ENCODE results near the gene CDK2.

Gene CDK2

DNA sequence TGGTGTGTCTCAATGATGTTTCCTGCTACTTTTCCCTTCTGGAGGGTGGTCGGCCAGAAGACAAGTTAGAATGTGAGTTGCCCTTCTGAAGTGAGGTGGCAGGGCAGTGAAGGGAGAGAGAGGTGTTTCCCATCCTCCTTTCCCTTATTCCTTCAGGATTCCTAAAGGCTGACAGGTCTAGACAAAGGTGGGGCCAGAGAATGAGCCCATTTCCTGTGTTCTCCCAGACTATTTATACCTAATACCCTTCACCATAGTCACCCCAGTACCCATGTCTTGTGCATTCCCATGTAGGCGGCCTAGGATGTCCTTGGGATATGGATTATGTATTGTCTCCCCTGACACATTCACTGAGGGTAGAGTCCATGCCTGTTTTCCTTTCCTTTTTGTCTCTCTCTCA, 28.6 kb upstream of the CDK2 start:
- DNase-seq (ENCODE audit: low spot score) = no peak

DNA sequence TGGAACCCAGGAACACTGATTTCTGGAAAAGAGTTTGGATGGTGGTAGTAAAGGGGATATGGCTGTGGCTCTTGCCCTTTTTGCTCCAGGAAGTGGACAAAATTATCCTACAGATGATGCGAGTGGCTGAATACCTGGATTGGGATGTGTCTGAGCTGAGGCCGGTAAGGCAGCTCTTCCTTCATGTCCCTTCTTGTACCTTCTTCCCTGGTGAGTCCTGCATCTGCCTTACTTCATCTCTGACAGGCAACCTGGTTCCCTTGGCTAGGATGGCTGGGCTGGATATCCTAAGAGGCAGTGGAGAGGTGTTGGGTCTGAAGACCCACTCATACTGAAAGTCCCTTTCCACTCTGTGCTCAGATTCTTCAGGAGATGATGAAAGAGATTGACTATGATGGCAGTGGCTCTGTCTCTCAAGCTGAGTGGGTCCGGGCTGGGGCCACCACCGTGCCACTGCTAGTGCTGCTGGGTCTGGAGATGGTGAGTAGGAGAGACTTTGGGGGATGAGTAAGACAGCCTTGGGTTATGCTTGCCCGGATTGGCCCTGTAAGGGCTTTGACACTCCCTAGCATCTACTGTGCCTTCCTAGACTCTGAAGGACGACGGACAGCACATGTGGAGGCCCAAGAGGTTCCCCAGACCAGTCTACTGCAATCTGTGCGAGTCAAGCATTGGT, 27.7 kb upstream of the CDK2 start:
- DNase-seq (ENCODE audit: low spot score) = no peak

DNA sequence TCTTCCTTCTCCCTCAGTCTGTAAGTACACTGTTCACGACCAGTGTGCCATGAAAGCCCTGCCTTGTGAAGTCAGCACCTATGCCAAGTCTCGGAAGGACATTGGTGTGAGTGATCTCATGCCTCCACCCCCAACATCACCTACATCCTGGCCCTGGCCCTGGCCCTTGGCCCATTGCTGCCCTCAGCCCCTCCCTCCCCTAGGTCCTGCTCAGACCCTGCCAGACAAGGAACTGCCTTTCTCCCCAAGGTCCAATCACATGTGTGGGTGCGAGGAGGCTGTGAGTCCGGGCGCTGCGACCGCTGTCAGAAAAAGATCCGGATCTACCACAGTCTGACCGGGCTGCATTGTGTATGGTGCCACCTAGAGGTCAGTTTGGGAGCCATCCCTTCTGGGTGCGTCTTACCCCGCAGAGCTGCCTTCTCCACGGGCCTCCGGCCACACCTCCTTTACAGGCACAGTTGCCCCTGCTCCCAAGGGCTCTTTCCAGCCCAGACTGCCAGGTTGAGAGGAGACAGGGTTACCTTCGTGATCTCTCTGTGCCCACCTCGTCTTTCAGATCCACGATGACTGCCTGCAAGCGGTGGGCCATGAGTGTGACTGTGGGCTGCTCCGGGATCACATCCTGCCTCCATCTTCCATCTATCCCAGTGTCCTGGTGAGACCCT, 26.4 kb upstream of the CDK2 start:
- peak; percentile 84 for DNase-seq (ENCODE audit: low spot score)

DNA sequence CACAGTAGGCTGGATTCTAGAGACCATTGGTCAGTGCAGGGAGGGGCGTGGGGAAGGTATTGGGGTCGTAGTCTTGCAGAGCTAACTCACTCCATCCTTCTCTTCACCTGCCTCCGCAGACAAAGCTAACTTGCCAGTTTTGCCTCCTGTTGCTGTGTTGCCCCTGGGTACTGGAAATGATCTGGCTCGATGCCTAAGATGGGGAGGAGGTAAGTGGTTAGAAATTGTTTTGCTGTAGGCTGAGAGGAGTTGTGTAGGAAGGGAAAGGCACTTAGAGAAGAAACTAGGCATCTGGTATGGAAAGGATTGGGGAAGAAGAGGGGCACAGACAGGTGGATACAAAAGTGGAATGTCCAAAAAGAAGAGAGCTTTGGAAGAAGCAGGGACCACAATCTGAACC, 24.6 kb upstream of the CDK2 start:
- DNase-seq (ENCODE audit: low spot score) = no peak

DNA sequence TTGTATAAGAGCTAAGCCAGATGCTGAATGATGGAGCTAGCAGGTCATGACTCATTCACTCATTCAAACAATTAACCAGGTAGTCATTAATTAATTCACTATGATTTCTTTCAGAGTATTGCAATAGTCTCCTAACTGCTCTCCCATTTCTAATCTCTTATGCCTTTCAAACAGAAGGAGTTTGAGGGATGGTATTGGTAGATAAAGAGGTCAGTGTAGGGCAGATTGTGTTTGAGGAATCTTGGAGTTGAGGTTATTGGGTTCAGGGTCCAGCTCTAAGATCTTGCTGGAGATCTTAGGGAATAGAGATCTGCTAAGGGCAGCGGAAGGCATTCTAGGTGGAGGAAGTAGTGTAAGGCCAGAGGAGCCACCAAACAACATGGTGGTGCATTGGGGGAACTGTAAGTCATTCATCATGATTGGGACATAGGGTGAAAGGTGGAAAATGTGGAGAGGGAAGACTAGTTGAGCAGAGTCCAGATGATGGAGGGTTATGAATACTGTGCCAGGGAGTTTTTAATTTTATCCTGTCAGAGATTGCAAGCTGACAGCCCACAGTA, 24.0 kb upstream of the CDK2 start:
- no peak for DNase-seq (ENCODE audit: low spot score)

DNA sequence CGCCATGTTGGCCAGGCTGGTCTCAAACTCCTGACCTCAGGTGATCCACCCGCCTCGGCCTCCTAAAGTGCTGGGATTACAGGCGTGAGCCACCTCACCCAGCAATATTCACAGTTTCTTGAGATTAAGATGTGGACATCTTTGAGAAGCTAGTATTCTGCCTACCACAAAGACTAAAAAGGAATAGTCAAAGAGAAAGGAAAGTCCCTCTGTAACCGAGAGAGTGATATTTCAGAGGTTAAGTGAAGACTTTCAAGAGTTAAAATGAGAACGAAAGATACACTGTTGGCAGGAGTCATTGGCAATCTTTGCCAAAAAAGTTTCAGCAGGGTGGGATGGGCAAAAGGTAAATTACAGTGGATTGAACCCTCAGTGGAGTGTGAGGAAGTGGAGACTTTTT, 20.1 kb upstream of the CDK2 start:
- no peak for DNase-seq (ENCODE audit: low spot score)

DNA sequence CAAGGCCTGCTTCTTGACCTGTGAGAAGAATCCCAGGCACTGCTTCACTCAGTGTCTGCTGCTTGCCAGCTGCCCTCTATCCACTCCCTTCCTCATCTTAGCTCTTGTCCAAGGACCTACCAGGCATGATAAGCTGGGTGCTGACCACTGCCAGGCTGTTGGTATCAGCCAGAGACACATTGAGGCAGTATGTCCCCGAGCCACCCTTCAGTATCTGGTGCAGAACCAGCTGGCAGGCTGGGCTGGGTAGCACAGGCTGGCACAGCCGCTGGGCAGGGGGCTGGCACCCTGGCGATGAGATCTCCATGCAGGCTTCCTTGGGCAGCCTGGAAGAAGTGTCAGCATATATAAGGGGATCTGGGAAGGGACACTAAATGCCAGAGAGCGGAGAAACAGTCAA, 11.3 kb upstream of the CDK2 start:
- no peak for DNase-seq (ENCODE audit: low spot score)

DNA sequence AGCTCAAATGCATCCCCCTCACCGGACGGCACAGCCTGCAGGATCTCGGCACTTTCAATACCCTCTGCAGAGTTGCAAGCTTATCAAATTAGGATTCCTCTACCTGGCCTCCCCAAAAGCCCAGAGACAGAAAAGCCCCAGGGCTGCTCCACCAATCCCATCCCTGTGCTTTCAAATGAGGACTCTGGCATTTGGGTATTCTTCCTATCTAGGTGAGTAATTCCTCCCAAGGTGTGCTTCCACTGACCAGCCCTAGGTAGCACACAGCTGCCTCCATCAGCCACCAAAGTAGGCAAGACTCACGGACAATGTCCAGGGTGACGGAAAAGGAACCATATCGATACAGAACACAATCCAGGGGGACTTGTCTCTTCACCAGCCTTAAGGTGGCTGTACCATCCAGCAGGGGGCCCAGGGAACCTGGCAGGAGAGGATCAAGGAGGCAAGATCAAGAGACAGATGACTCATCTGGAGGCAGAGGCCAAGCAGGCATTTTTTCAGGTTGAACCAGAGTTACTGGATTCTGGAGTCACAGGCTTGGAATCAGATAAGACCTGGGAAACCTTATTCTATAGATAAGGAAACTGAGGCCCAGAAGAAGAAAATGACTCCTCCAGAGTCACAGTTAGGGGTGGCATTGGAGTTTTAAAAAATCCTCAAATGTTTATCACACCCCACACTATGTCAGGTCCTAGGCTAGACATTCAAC, 10.7 kb upstream of the CDK2 start:
- peak; percentile 25 for DNase-seq (ENCODE audit: low spot score)

DNA sequence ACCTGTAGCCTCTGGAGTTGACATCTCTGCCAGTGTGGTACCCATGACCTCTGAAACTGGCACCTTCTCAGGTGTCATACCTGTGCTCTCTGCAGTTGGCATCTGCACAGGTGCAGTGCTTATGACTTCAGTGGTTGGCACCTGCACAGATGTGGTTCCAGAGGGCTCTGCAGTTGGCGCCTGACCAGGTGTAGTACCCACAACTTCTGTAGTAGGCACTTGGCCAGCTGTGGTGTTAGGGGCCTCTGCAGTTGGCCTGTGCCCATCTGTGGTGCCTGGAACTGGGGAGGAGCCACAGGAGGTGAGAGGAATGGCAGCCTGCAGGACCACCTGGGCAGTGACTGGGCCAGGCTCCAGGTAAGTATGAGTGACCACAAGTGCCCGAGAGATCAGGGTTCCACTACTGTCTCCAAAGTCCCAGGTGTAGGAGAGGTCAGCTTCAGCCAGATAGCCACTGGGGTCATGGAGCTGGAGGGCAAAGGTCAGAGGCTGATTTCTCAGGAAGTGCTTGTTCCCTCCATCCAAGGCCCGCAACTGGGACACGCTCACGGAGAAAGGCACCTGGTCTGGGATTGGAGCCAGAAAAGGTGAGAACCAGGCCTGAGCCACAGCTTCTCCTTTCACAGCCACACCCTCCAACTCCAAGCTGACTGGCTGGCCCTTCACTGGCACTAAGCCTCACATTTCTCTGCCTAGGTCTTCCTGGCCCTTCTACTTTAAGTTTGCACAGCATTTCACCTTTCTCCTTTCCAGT, 9.3 kb upstream of the CDK2 start:
- no peak for DNase-seq (ENCODE audit: low spot score)

DNA sequence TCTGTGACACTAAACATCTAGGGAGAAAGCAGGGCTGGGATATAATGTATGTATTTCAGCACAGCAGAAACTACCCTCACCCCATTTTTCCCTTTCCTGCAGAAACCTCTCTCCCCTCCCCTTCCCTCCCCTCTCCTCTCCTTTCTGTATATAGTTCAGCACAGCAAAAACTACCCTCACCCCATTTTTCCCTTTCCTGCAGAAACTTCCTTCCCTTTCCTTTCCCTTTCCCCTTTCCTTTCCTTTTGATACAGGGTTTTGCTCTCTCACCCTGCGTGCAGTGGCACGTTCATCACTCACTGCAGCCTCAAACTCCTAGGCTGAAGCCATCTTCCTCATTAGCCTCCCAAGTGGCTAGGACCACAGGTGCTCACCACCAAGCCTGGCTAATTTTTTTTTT, 2.9 kb upstream of the CDK2 start:
- DNase-seq (ENCODE audit: low spot score) = no peak

DNA sequence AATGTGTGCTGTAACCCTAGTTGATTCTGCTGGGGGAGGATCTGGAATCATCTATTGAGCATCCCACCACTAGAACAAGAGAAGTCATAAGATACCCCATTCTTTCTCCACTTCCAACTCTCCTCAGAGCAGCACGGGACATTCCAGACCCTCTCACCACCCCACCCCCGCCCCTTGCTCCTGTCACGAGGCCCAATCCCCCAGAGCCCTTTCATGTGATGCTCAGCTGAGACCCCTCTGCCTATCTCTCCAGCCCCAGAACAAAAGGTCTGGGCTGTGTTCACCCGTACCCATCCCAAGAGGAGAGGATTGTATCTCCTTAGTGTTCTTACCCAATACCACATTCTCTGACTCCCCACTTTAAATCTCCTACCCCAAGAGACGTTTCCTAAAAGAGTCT, 1.4 kb upstream of the CDK2 start:
- no peak for DNase-seq (ENCODE audit: low spot score)

DNA sequence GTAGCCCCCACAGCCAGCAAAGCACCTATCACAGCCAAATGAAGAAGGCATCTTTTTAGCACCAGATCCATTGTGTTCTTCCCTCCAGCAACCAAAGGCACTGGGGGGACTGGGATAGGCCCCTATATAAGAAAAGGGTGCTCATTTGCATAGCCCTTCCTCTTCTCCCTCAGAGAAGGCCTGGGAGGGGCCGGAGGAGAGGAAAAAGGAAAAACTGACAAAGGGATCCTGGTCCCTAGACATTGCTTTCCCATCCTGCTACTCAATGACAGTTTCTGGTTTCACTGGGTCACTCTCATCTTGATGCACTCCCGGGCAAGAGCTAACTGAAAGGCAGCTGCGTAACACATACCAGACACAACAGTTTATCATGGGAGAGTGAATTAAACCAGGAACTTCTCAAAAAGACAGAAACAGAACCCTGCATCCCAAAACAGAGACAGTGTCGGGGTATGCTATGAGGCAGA, 656 bp upstream of the CDK2 start, which contains the start of gene PMEL:
TSS of gene PMEL (minus strand) at position 102 of the 467 bp plus-strand sequence. CDS start at position 71, 31 bp downstream.
- peak; percentile 14 for DNase-seq (ENCODE audit: low spot score)

DNA sequence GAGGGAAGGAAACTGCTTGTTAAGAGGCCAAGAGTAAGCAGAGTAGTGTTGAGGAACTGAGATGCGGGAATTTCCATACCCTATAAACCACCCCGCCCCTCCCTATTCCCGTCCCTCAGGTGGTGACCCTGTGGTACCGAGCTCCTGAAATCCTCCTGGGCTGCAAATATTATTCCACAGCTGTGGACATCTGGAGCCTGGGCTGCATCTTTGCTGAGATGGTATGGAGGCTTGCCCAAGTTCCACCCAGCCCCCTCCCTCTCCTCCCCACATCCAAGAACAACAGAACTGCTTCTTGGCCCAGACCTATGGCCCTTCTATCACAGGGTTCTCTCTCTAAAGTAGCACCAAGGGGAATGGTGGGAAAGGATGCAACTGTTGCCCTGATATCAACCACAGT, 2.7 kb downstream of the CDK2 start:
- DNase-seq (ENCODE audit: low spot score) = no peak

DNA sequence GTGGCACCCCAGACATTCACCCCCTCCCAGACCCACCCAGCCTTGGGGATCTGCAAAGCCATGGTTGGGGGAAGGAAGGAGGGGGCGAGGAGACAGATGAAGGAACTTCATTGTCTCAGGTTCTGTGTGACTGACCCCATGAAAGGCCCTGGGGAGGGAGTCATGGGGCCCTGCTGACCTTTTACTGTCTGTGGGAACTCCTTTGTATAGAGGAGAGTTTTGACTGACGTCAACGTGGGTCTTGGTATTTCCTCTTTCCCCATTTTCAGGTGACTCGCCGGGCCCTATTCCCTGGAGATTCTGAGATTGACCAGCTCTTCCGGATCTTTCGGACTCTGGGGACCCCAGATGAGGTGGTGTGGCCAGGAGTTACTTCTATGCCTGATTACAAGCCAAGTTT, 4.1 kb downstream of the CDK2 start:
- no peak for DNase-seq (ENCODE audit: low spot score)

DNA sequence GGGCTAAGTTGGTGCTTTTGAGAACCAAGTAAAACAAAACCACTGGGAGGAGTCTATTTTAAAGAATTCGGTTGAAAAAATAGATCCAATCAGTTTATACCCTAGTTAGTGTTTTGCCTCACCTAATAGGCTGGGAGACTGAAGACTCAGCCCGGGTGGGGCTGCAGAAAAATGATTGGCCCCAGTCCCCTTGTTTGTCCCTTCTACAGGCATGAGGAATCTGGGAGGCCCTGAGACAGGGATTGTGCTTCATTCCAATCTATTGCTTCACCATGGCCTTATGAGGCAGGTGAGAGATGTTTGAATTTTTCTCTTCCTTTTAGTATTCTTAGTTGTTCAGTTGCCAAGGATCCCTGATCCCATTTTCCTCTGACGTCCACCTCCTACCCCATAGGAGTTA, 5.4 kb downstream of the CDK2 start:
- no peak for DNase-seq (ENCODE audit: low spot score)

DNA sequence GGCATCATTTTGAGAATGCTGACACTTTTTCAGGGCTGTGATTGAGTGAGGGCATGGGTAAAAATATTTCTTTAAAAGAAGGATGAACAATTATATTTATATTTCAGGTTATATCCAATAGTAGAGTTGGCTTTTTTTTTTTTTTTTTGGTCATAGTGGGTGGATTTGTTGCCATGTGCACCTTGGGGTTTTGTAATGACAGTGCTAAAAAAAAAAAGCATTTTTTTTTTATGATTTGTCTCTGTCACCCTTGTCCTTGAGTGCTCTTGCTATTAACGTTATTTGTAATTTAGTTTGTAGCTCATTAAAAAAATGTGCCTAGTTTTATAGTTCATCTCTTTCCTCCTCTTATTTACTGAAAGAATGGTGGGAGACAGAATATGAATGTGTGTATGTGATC, 5.8 kb downstream of the CDK2 start:
- DNase-seq (ENCODE audit: low spot score) = no peak

DNA sequence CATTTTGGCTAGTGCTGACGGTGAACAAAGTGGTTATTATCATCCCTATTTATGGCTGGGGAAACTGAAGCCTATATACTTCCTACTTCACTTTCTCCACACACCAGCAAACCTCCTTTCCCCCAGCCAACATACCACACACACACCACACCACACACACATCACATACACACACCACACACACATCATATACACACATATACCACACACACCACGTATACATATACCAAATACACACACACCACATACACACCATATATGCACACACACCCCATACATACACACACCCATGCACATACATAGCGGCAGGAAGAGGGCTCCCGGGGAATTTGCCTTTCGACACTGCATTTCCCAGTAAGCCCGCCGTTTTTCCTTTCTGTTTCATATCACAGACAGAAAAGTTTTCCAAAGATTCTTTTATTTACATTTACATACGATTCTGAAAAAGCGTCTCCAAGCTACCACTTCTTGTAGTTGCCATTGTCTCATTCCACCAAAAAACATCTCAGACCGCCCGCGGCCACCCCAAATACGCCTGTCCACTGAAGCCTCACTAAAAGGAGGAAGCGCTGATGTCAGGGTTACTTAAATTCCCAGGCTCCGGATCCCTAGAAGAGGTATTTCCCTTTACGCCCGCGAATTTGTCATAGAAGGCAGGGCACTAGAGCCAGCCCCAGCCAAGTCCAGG, 6.4 kb downstream of the CDK2 start:
- DNase-seq (ENCODE audit: low spot score) = no peak

DNA sequence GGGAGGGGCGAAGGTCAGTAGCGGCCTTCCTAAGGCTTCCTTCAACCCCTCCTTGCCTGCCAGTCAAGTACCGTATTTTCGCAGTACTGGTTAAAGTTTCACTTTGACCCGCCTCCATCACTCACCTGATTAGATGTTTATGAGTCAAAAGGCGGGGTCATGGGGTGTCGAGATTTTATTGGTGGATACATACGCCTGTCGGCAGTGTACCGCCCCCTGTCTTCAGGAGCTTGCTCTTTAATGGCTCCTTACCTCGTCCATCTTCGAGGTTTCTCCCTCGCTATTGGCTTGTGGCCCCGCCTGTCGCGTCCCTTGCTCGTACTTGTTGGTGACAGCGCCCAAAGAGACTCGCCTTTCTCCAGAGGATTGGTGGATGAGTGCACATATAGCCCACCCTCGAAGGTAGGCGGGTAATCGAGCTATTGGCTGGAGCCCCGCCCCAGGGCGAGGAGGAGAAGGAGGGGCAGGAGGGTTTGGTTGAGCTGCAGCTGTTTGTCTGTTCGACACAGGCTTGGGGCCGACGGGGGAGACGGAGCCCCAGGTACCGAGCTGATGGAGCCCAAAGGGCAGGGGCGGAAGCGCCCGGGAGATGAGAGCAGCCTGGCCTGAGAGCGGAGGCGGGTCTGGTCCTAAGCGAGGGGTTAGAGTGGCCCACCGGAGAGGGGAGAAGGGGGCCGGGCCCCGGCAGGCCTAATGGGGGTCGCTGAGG, 7.1 kb downstream of the CDK2 start, which contains the start of gene RAB5B:
TSS of gene RAB5B (plus strand) at position 480 of the 709 bp plus-strand sequence. CDS start 12,883 bp downstream, outside the sequence.
- DNase-seq (ENCODE audit: low spot score) = peak; percentile 96

DNA sequence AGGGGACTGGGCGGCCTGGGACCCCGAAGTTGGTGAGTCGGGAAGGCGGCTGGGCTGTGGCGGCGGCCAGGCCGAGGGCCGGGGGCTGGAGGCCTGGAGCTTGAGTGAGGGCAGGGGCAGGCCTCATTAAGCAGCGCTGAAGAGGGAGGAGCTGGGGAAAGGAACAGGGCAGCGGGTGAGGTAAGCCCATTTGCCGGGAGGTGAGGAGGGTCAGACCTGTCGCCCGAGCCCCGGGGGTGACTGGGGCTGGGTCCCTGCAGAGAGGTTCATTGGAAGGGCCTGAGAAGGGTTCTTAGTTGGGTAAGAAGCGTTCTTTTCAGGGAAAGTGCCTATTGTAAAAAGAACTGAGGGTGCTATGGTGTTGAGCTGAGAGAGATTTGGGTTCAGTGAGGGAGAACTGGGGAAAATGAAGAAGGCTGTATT, 7.7 kb downstream of the CDK2 start:
- peak; percentile 56 for DNase-seq (ENCODE audit: low spot score)

DNA sequence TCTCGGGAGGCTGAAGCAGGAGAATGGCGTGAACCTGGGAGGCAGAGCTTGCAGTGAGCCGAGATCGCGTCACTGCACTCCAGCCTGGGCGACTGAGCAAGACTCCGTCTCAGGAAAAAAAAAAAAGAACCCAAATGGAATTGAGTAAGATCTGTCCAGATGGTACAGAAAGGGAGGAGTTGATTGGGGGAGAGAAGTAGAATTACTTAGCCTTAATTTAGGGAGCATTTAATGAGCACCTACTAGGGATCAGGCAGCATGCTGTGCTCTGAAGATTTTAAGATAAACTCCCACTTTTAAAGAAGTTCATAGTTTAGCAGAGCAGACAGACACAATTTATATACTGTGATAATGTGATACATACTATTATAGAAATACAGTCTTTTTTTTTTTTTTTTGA, 11.8 kb downstream of the CDK2 start:
- no peak for DNase-seq (ENCODE audit: low spot score)

DNA sequence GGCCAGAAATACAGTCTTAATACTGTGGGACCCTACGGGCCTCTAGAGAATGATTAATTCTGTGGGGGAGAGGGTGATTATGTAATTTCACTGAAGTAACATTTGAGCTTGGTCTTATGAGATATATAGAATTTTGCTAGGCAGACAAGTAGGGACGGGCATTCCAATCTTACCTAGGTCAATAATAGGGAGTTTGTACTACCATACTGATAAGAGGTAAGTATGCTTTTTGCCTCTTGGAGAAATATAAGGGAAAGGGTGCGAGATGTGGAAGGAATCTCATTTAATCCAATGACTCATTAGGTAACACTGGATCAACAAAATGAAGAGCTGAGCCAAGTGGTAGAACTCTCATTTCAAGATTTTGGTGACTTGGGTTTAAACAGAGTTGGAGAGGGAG, 12.4 kb downstream of the CDK2 start:
- no peak for DNase-seq (ENCODE audit: low spot score)

Data from germinal center (tissue), 1 donor.